GM23248 (cell line): ENCODE data around the gene EDIL3.
"Not testable (repeated sequence)": the region's sequence is repeated elsewhere in the genome, so short reads cannot be mapped to it uniquely, and the experiment has no call there.

Experiments
- EZH2 ChIP-seq: fragments of 200-600 bp; sonication (generic); IDR thresholded peaks from 2 replicates; pipeline ENCODE4 v1.6.1; 2018; ENCODE audit warnings: antibody characterized with exemption, mild to moderate bottlenecking; ENCODE audit not compliant: insufficient read depth, poor library complexity, severe bottlenecking
- EZH2phosphoT487 ChIP-seq: fragments of 200-600 bp; sonication (generic); IDR thresholded peaks from 2 replicates; pipeline ENCODE4 v1.6.1; 2018; ENCODE audit warnings: antibody characterized with exemption, moderate library complexity, mild to moderate bottlenecking, low read depth; ENCODE audit not compliant: insufficient read depth

DNA sequence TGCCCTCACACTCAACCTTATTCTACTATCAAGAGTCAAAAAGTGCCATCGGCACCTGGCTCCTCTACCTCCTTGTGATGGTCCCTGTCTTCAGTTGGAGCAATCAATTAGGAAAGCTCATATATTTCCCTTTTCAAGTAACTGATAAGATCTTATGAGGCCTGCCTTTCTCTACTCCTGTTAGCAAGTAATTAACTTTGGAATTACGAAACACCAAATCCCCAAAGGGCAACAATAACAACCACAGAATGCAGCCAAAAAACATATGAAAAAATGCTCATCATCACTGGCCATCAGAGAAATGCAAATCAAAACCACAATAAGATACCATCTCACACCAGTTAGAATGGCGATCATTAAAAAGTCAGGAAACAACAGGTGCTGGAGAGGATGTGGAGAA lies 366.2 kb downstream of the EDIL3 start:
- not testable (repeated sequence) for TF ChIP-seq EZH2, EZH2phosphoT487
